D721Med (cell line): ENCODE results near the gene RECK.

ENCODE experiments used
- DNase-seq: peaks from one replicate; pipeline ENCODE4 v3.0.0; 2011; ENCODE audit warnings: low spot score; ENCODE audit not compliant: insufficient read length
- FAIRE-seq: peaks from 2 replicates; lab custom pipeline; 2011; peaks lifted over from hg19 to GRCh38; lab: Jason Lieb, UNC
- CTCF ChIP-seq: IDR thresholded peaks from 2 replicates; pipeline ENCODE4 v1.5.1; 2012; ENCODE audit warnings: mild to moderate bottlenecking, control low read depth; ENCODE audit not compliant: insufficient read depth; ENCODE audit errors: missing control alignments

RECK gene

GRCh38 chr9:36149197-36149596, 112.5 kb downstream of the RECK start:
- TF ChIP-seq CTCF: no peak
- DNase-seq: no peak
- no peak for FAIRE-seq

GRCh38 chr9:36150574-36151315, 114.0 kb downstream of the RECK start:
- FAIRE-seq: no peak
- no peak for DNase-seq
- TF ChIP-seq CTCF: no peak

- no peak for TF ChIP-seq CTCF
- no peak for DNase-seq
- no peak for FAIRE-seq
These were observed 114.8 kb downstream of the RECK start for GRCh38 chr9:36151316-36152210.

- FAIRE-seq (no peak), DNase-seq (no peak)
- no peak for TF ChIP-seq CTCF
These were observed 116.2 kb downstream of the RECK start for GRCh38 chr9:36152741-36153438.

- no peak for TF ChIP-seq CTCF
- no peak for FAIRE-seq
These were observed 117.0 kb downstream of the RECK start for GRCh38 chr9:36153746-36154145.

GRCh38 chr9:36154331-36154952, 117.7 kb downstream of the RECK start:
- DNase-seq (no peak), FAIRE-seq (no peak)
- TF ChIP-seq CTCF: no peak

More at GRCh38 chr9:36153746-36154145, 117.0 kb downstream of the RECK start:
- DNase-seq: no peak
